Activated CD4-positive, alpha-beta T cell treated with anti-CD3 and anti-CD28 coated beads, Interleukin-2, amount 50 U/mL, for 16 hours (primary cell): ENCODE data around the gene RPL29.

ENCODE experiments used
- DNase-seq: peaks from one replicate; pipeline ENCODE4 v3.0.0-alpha.2; 2020

Gene RPL29

GRCh38 chr3:52024765-52025452 is 29.2 kb upstream of the RPL29 start:
- DNase-seq = no peak

- DNase-seq = no peak
Measured at GRCh38 chr3:52023860-52024764, 28.4 kb upstream of the RPL29 start.

GRCh38 chr3:52023101-52023770 is 27.5 kb upstream of the RPL29 start:
- no peak for DNase-seq

DNA sequence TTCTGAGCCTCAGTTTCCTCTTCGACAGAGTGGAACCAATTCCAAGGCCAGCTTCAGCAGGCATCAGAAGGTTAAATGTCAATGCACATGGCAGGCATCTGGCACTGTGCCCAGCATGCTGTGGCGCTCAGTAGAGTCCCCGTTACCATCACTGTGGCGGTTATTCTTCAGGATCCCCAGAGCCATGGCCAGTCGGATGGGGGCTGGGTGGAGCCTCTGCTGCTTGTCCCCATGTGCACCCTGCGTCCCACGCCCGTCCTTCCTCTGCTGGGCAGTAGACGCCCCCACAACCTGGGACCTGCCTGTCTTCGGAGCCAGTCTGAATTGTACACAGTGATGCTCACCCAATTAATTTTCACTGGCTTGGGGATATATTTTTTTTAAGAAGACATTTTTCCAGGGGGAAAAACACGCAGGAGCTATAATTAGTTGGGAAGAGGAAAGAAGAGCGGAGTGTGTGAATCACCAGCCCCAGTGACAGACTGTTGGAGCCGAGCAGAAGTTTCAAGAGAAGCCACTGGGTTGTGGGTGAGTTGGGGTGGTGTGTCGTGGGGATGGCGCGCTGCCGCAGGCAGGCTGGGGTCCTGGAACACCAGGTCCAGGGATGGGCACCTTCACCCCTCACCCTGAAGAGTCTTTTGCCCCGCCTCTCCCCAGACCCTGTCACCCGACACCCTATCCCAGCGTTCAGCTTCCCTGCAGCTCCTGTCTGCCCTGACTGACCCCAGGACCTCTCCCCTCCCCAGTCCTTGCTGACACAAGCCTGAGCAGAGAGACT is 26.8 kb upstream of the RPL29 start:
- DNase-seq = no peak

DNA sequence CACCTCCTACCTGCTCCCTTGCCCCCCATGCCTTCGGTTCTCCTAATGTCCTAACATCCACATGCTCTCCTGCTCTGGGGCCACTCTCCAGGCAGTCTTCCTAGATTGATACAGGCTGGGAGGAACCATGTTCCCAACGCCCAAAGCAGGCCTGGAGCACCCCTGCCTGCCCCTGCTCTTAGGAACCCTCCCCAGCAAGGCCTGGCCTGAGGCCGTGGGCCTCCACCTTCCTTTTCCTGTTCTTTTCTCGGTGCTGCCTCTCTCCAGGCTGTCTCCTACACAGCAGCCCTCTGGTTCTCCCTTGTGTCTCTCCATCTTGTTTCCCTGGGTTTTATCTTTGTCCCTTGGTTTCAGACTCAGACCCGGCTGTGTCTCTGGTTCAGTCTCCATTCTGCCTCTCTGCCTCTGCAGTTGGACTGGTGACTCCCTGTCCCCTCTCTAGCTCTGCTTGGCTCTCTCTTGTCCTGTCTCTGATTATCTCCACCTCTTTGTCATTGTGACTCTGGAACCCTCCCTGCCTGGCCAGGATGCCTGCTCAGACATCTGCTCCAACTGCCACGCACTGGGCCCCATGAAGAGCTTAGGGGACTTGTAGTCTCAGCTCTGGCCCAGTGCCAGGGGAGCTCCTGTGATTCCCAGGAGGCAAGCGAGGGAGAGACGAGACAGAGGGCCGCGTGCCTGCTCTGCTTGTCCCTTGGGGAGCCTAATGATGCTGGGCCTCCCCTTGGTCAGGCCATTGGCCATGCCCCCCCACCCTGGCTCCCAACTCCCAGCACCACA is 26.0 kb upstream of the RPL29 start:
- DNase-seq = no peak

GRCh38 chr3:52020796-52021195 is 25.1 kb upstream of the RPL29 start:
- DNase-seq = no peak

GRCh38 chr3:52019352-52020080 is 23.8 kb upstream of the RPL29 start:
- DNase-seq = no peak

DNA sequence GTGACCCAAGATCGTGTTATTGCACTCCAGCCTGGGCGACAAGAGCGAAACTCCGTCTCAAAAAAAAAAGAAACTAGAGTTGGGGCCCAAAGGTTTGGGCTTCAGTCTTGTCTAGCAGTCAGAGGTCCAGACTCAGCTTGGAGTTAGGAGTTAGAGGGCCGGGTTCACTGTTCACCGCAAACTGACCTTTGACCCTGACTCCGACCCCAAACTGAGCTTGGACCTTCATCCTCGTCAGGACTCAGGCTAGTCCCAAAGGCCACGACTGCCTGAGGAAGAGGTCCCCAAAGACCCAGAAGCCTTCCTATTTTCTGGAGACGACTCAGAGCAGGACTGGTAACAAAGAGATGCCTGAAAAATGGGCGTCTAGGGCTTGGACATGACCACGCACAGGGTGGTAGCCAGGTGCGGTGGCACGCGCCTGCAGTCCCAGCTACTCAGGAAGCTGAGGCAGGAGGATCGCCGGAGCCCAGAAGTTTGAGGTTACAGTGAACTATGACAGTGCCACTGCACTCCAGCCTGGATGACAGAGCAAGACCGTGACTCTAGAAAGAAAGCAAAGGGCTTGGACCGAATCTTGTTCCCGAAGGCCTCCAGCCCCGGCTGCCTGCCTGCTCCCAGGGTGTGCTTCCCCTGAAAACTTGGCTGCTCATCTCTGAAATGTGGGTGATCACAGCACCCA is 22.8 kb upstream of the RPL29 start:
- no peak for DNase-seq

- no peak for DNase-seq
Measured at GRCh38 chr3:52017586-52017985, 21.9 kb upstream of the RPL29 start.

DNA sequence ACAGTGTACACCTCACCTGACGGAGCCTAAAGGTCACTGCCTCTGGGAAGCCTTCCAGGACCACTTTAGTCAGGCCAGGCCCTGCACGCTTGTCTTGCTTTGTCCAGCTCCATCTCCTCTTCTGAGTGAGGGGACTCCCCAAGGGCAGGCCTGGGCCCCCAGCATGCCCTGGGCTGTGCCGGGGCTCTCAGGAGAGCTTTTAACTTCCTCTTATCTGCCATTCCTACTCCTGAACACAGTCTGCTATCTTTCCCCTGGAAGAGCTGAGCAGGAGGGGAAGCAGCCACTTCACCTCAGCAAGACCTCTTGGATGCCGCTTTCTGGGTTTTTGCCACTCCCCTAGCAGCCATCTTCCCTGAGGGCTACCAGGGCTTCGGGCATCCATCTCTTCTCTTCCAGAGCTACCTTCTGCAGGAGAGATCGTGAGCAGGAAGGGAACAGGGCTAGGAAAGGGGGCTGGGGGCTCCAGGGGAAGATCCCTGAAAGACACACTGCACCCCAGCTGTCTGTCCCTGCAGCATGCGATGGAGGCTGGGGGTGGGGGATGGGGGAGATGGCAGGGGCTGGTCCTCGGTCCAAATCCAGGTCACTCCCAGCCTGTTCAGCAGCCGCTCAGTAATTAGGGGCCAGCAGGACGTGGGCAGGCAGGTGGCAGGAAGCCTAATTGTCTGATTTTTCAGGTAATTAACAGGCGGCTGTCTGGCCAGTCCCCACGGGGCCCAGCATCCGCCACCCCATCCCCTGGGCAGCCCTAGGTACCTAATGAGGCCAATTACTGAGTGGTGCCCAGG is 19.9 kb upstream of the RPL29 start:
- no peak for DNase-seq

DNA sequence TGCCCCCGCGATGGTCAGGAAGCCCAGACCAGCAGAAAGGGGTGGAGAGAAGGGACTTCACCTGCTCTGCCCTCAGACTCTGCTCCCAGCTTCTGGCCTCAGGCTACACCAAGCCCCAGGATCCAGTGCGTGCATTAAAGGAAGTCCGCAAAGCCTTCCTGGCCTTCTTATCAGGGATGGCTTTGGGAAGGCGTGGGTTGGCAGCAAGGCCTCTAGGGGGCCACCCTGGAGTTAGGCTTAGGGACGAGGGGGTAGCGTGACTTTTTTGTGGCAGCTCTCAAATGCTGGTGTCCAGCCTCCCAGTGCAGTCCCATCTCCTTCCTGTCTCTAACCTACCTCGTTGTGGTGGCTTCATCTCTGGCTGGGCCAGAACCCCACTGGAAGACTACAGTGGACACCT is 18.9 kb upstream of the RPL29 start:
- no peak for DNase-seq

- DNase-seq = no peak
Measured at GRCh38 chr3:52013802-52014598, 18.3 kb upstream of the RPL29 start.

- no peak for DNase-seq
Measured at GRCh38 chr3:52012699-52013098, 17.0 kb upstream of the RPL29 start.

GRCh38 chr3:52010431-52010830 is 14.7 kb upstream of the RPL29 start:
- DNase-seq = no peak

GRCh38 chr3:52007291-52007690 is 11.6 kb upstream of the RPL29 start:
- DNase-seq = no peak

DNA sequence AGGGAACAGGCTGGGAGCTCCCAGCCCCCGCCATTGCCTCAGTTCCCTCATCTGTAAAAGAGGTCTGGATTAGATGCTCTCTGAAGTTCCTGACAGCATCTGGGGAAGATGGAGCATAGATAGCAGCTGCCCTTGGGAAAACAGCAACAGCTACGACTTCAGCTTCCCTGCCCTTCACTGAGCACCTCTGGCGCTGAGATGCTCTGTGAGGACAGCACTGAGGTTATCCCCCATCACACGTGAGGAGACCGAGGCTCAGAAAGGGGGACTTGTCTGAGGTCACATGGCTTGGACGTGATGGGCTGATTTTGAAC is 11.1 kb upstream of the RPL29 start:
- DNase-seq = no peak

GRCh38 chr3:52006017-52006819 is 10.5 kb upstream of the RPL29 start:
- no peak for DNase-seq

DNA sequence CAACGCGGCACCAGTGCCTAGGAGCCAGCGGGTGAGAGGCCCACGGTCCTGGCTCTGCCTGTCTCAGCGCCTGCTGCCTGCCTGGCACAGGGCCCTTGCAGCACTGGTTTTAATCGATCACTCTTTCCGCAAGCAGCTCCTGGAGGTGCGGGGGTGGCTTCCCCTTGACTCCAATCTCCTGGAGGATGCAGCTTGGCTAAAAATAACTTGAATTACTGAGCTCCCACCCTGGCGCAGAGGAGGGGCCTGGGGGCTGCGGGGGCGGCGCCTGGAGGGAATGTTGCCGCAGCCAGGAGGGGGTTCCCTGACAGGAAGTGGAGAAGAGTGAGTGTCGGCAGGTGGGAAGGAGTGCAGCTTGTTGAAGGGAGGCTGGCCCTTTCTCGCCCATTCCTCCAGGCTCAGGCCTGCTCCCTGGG is 9.9 kb upstream of the RPL29 start:
- no peak for DNase-seq
